H1 (cell line): ENCODE results near the gene PFKP. TPM values are rescaled to one million over a fixed set of nuclear protein-coding genes. Genes with fewer than 3 reads are reported as not detected.

ENCODE experiments used
- CTBP2 ChIP-seq: IDR thresholded peaks from 2 replicates; pipeline ENCODE4 v1.7.0; 2011; ENCODE audit warnings: borderline replicate concordance, mild to moderate bottlenecking, moderate library complexity, mixed read lengths, low read length; ENCODE audit not compliant: insufficient read depth, insufficient read length
- JUND ChIP-seq: IDR thresholded peaks from 2 replicates; pipeline ENCODE4 v1.6.1; 2011; ENCODE audit warnings: mild to moderate bottlenecking, improper control_type of control experiment, low read length
- KDM4A ChIP-seq: IDR thresholded peaks from one replicate; pipeline ENCODE4 v1.7.1; 2012; ENCODE audit warnings: low read depth, mild to moderate bottlenecking, moderate library complexity, low read length, inconsistent platforms; ENCODE audit not compliant: severe bottlenecking
- RBBP5 ChIP-seq: IDR thresholded peaks from 2 replicates; pipeline ENCODE4 v1.7.1; 2012; ENCODE audit warnings: low read depth, mild to moderate bottlenecking, inconsistent platforms, low read length, moderate library complexity, borderline replicate concordance
- SP2 ChIP-seq: IDR thresholded peaks from 2 replicates; pipeline ENCODE4 v1.6.1; 2012; ENCODE audit warnings: mild to moderate bottlenecking, low read length, inconsistent platforms
- USF2 ChIP-seq: IDR thresholded peaks from 2 replicates; pipeline ENCODE4 v1.6.1; 2011; ENCODE audit warnings: low read length, improper control_type of control experiment
- polyA plus RNA-seq, 7 experiments: library from polyadenylated mRNA; depleted of rRNA in 3 of 7; stranded (reverse) in 5 of 7; unstranded in 2 of 7; fragments of >200 nt in 5 of 7; fragments of 200-250 nt in 2 of 7; gene quantifications; 1 replicate in 5 of 7; 2 replicates in 1 of 7; 4 replicates in 1 of 7; pipeline versions ENCODE4 v1.2.1 to v1.2.3, GENCODE V29; 2011 to 2013; ENCODE audit warnings: missing spikeins in 2 of 7, mixed read lengths in 2 of 7
- total RNA-seq: library from RNA; stranded (reverse); fragmentation: NEBNext Ultra II Directional; extraction: Animal tissue kit (Norgen Biotek cat#: 25700); gene quantifications from 2 replicates; pipeline ENCODE4 v1.2.1, GENCODE V29; 2021

Gene PFKP
- total and polyA plus RNA-seq, 2 of the 8 experiments (the other 6 are each of a cell fraction or from before 2014, with no cell fraction given), result 51.2 to 128 TPM

- no peak for TF ChIP-seq KDM4A
- no peak for TF ChIP-seq RBBP5
- TF ChIP-seq SP2, result no peak
- TF ChIP-seq USF2, result no peak
- no peak for TF ChIP-seq CTBP2
- no peak for TF ChIP-seq JUND
- TF ChIP-seq, all 59 proteins: peak for 0
Observed at GRCh38 chr10:3077509-3077908, 10.2 kb downstream of the PFKP start (continued).
